Colonic mucosa (tissue), 4 donors: ENCODE results near the gene HEXIM2. TPM values are rescaled to one million over a fixed set of nuclear protein-coding genes. Genes with fewer than 3 reads are reported as not detected.

Source experiments
- DNase-seq: peaks from one replicate; pipeline ENCODE4 v3.0.0-alpha.2; 2020
- H3K27ac ChIP-seq: fragments of 200-600 bp; one replicate; pipeline ENCODE4 v1.8.0; 2021
- H3K27me3 ChIP-seq: fragments of 200-600 bp; one replicate; pipeline ENCODE4 v1.8.0; 2021
- H3K36me3 ChIP-seq: fragments of 200-600 bp; one replicate; pipeline ENCODE4 v1.8.0; 2021
- H3K4me1 ChIP-seq: fragments of 200-600 bp; one replicate; pipeline ENCODE4 v1.8.0; 2021; ENCODE audit warnings: mild to moderate bottlenecking
- H3K4me3 ChIP-seq: fragments of 200-600 bp; one replicate; pipeline ENCODE4 v1.8.0; 2021
- H3K9ac ChIP-seq, 2 donors: one replicate each; pipeline ENCODE4 v1.7.0; 2013; ENCODE audit warnings: control low read depth in 2 of 2, low read depth in 2 of 2, low read length in 2 of 2
- H3K9me3 ChIP-seq: fragments of 200-600 bp; one replicate; pipeline ENCODE4 v1.8.0; 2021
- CTCF ChIP-seq: fragments of 200-600 bp; IDR thresholded peaks from one replicate; pipeline ENCODE4 v1.8.0; 2022; ENCODE audit warnings: antibody characterized with exemption, mild to moderate bottlenecking
- intact Hi-C: fragments of 100-400 bp; cut with DNase I; formaldehyde crosslinking; loops from one replicate; pipeline ENCODE4 v1.14.1; 2022
- total RNA-seq, 2 donors: library from RNA; stranded (reverse); fragmentation: NEBNext Ultra II Directional in 1 of 2; extraction: Animal tissue kit (Norgen Biotek cat#: 25700) in 1 of 2; gene quantifications; one replicate each; pipeline ENCODE4 v1.2.1, GENCODE V29; 2021
- donor health status: healthy.
- donor health status: DM: no; HTN: no; CAD: no.
- donor health status: DM: no; HTN: no; CAD: no.

Gene HEXIM2, protein sequence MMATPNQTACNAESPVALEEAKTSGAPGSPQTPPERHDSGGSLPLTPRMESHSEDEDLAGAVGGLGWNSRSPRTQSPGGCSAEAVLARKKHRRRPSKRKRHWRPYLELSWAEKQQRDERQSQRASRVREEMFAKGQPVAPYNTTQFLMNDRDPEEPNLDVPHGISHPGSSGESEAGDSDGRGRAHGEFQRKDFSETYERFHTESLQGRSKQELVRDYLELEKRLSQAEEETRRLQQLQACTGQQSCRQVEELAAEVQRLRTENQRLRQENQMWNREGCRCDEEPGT
- 1 to 10 TPM; 7.2 to 8.1 TPM for total RNA-seq

GRCh38 chr17:45161288-45162024 lies at the start of gene HEXIM2:
TSS of gene HEXIM2 (plus strand) at chr17:45161875. CDS start at chr17:45162794, 919 bp downstream.
- Histone ChIP-seq H3K4me3 (peak within 1 kb of the TSS; percentile 80), H3K4me1 (peaks cover 7% of the 10 kb centered on the region), H3K9me3 (no peaks in the 10 kb centered on the region), H3K9ac (peak within 1 kb of the TSS; percentile 97 to 99), H3K27me3 (no peaks in the 10 kb centered on the region), H3K27ac (peak within 1 kb of the TSS; percentile 98), H3K36me3 (no peaks in the 10 kb centered on the region)
- intact Hi-C loops = no loop called here
- TF ChIP-seq CTCF = no peak
- DNase-seq = peak; percentile 99

DNA sequence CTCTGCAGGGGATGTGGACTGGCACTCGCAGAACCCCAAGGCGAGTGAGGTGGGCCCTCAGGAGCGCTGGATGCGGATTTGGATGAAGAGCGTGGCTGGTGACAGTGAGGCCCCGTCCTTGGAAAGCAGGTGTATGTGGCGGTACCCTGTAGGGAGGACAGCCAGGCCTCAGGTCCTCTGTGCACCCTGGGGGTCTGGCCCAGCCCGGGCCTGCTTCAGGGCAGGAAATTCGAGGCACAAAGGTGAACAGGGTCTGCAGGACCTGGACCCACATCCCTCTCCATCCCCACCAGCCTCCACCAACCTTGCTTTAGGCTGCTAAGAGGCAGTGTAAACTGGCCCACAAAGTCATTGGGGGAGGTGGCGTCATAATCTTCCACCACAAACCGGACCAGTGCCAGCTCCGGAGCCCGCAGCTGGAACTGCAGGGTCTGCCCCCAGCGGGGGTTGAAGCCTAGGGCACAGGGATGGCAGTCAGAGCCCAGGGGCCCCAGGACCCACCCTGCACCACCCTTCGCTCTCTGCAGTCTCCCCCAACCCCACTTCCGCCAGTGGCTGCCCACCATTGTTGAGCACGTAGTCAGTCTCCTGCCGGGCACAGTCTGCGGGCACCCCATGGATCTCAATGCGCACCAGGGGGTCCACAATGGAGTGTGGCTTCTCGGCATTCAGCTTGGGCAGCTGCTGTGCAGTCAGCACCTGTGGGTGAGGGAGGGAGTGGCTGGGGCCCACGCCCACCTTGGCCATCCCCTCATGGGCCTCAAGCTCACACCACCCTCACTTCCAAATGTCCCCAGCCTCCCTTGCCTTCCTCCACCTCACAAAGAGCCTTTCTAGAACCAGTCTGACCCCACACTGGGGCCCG lies 48.9 kb upstream of the HEXIM2 start:
- no peaks in the 10 kb centered on the region for H3K4me1 ChIP-seq
- intact Hi-C loops = no loop called here
- H3K27me3 ChIP-seq = no peaks in the 10 kb centered on the region
- H3K36me3 ChIP-seq = no peaks in the 10 kb centered on the region
- TF ChIP-seq CTCF = no peak
- H3K4me3 ChIP-seq = no peak overlapping the region
- no peak for DNase-seq
- H3K9ac ChIP-seq = no peak overlapping the region
- H3K9me3 ChIP-seq = no peaks in the 10 kb centered on the region
- no peak overlapping the region for H3K27ac ChIP-seq

GRCh38 chr17:45113424-45113754 lies 48.3 kb upstream of the HEXIM2 start:
- no peak overlapping the region for H3K27ac ChIP-seq

DNA sequence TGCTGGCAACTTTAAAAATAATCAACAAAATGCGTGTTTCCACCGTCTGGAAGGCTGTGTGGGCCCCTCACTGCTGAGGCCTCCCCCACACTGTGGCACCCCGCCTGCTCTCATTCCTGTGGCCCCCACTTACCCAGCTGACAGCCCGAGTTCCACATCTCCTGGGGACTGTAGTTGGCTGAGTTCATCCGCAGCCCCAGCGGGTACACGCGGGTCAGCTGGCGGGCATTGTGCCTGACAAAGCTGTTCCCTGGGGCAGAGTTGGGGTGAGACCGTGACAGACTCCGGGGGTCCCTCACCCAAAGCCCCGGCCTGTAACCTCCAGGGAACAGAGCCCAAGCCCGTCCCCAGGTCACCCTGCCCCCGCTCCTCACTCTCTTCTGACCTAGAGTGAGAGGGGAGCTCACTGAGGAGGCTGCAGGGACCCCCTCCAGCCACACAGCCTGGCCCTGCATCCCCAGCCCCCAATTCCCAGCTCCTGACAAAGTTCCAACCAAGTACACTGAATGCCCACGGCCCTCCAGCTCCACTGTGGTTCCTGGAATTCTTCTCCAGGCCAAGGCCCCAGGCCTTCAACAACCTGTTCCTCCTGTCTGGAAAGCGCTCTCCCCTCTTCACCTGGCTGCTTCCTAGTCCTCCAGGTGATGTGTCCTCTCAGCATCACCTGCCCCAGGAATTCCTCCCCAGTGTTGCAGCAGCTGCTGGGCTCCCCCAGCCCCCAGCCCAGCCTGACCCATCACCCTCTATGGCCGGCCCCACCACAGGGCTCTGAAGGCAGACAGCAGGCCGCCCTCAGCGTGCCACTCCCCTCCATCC lies 47.4 kb upstream of the HEXIM2 start:
- no peak overlapping the region for H3K9ac ChIP-seq
- no peaks in the 10 kb centered on the region for H3K36me3 ChIP-seq
- no peaks in the 10 kb centered on the region for H3K4me1 ChIP-seq
- H3K27ac ChIP-seq = no peak overlapping the region
- intact Hi-C loops = no loop called here
- H3K9me3 ChIP-seq = no peaks in the 10 kb centered on the region
- no peak for DNase-seq
- no peak for TF ChIP-seq CTCF
- H3K27me3 ChIP-seq = no peaks in the 10 kb centered on the region
- no peak overlapping the region for H3K4me3 ChIP-seq

More at GRCh38 chr17:45113424-45113754, 48.3 kb upstream of the HEXIM2 start:
- no peak for DNase-seq
- Histone ChIP-seq H3K9me3 (no peaks in the 10 kb centered on the region), H3K4me1 (no peaks in the 10 kb centered on the region), H3K27me3 (no peaks in the 10 kb centered on the region), H3K9ac (no peak overlapping the region), H3K4me3 (no peak overlapping the region), H3K36me3 (no peaks in the 10 kb centered on the region)
- intact Hi-C loops = no loop called here
- no peak for TF ChIP-seq CTCF
